K562 (cell line): ENCODE data around the gene PKP1. TPM values are rescaled to one million over a fixed set of nuclear protein-coding genes. Genes with fewer than 3 reads are reported as not detected.

Experiments used
- ARID2 ChIP-seq: fragments of 450-650 bp; IDR thresholded peaks from 2 replicates; pipeline ENCODE4 v1.6.1; 2017; ENCODE audit warnings: antibody characterized with exemption, mild to moderate bottlenecking
- C11orf30 ChIP-seq: fragments of 450-650 bp; IDR thresholded peaks from 2 replicates; pipeline ENCODE4 v1.6.1; 2016; ENCODE audit warnings: low read depth, mild to moderate bottlenecking
- CBFB ChIP-seq: sonication (generic); formaldehyde crosslinking; IDR thresholded peaks from 2 replicates; pipeline ENCODE4 v1.4.0; 2020; ENCODE audit warnings: mild to moderate bottlenecking, missing genetic modification reagents
- CTCF ChIP-seq, 3 experiments: IDR thresholded peaks in 2 of 3; conservative IDR thresholded peaks in 1 of 3; 2 replicates each; pipeline ENCODE4 v1.5.1; 2011 to 2012; ENCODE audit warnings: low read length in 3 of 3, mild to moderate bottlenecking in 3 of 3, control low read depth in 2 of 3, improper control_type of control experiment in 1 of 3, inconsistent platforms in 1 of 3, low read depth in 1 of 3, mixed read lengths in 1 of 3, moderate library complexity in 1 of 3; ENCODE audit not compliant: insufficient read depth in 2 of 3
- JUND ChIP-seq, 2 experiments: IDR thresholded peaks; 2 replicates in 1 of 2; 3 replicates in 1 of 2; pipeline ENCODE4 v1.6.1; 2011; ENCODE audit warnings: borderline replicate concordance in 2 of 2, low read depth in 2 of 2, low read length in 2 of 2, improper control_type of control experiment in 1 of 2, missing biosample characterization in 1 of 2, missing genetic modification characterization in 1 of 2, missing genetic modification reagents in 1 of 2
- MAZ ChIP-seq, 2 experiments: fragments of 450-650 bp in 1 of 2; sonication (generic) in 1 of 2; formaldehyde crosslinking; IDR thresholded peaks in 1 of 2; conservative IDR thresholded peaks in 1 of 2; 2 replicates each; pipeline versions ENCODE4 v1.4.0 to v1.5.0; 2020; ENCODE audit warnings: mild to moderate bottlenecking in 1 of 2, missing genetic modification reagents in 1 of 2
- MTA1 ChIP-seq: fragments of 450-650 bp; IDR thresholded peaks from 2 replicates; pipeline ENCODE4 v1.6.1; 2017; ENCODE audit warnings: borderline replicate concordance
- RB1 ChIP-seq: fragments of 450-650 bp; IDR thresholded peaks from 2 replicates; pipeline ENCODE4 v1.6.1; 2017; ENCODE audit warnings: low read depth, mild to moderate bottlenecking
- SMC3 ChIP-seq: conservative IDR thresholded peaks from 2 replicates; pipeline ENCODE4 v1.6.1; 2011; ENCODE audit warnings: low read depth, low read length, improper control_type of control experiment; ENCODE audit not compliant: insufficient read depth
- ZFP36 ChIP-seq: fragments of 150-350 bp; IDR thresholded peaks from 2 replicates; pipeline ENCODE4 v1.6.1; 2018; ENCODE audit warnings: low read length, low read depth; ENCODE audit not compliant: partially characterized antibody
- polyA plus RNA-seq, 8 experiments: library from polyadenylated mRNA; depleted of rRNA in 4 of 8; stranded (reverse) in 5 of 8; unstranded in 3 of 8; fragments of >200 nt; fragmentation: Nextera tagmentation in 2 of 8; fragmentation: Illumina TruSeq in 1 of 8; extraction: Ambion mirVana in 2 of 8; extraction: Trizol in 1 of 8; gene quantifications; 2 replicates each; pipeline versions ENCODE4 v1.2.1 to v1.2.3, GENCODE V29; 2011 to 2014; ENCODE audit warnings: inconsistent platforms in 1 of 8, missing spikeins in 1 of 8
- total RNA-seq, 7 experiments: library from RNA; depleted of rRNA in 6 of 7; stranded (reverse); fragments of >200 nt in 6 of 7; fragmentation: Illumina TruSeq in 2 of 7; extraction: Trizol in 2 of 7; gene quantifications; 2 replicates each; pipeline versions ENCODE4 v1.2.1 to v1.2.3, GENCODE V29; 2011 to 2021; ENCODE audit warnings: low replicate concordance in 1 of 7
- TF ChIP-seq, protein P1 (sequence below): fragments of 200-800 bp; sonication (Bioruptor generic); IDR thresholded peaks from 2 replicates; pipeline ENCODE4 v1.6.1; 2017; ENCODE audit warnings: missing genetic modification characterization, missing compliant biosample characterization
- TF ChIP-seq, protein P2 (sequence below), 2 experiments: fragments of 450-650 bp; IDR thresholded peaks; 2 replicates each; pipeline ENCODE4 v1.6.1; 2018; ENCODE audit warnings: mild to moderate bottlenecking in 2 of 2, low read depth in 1 of 2; ENCODE audit not compliant: partially characterized antibody in 2 of 2

The PKP1 gene
- total and polyA plus RNA-seq, 9 of the 15 experiments (the other 6 are each of a cell fraction or from before 2014, with no cell fraction given), result not detected

GRCh38 chr1:201361652-201362504 is 78.6 kb downstream of the PKP1 start (continued):
- no peak for TF ChIP-seq MTA1
- TF ChIP-seq ARID2, result peak; percentile 82; the same call in 1 of the 2 replicates
- peak; percentile 47; the same call in 1 of the 2 replicates for TF ChIP-seq RB1
- TF ChIP-seq CTCF (IDR thresholded peaks at IDR 0.05 in 2 of 3, conservative IDR thresholded peaks at IDR 0.05 in 1 of 3; ENCODE audit: insufficient read depth in 2 of 3, low read depth in 1 of 3, low read length in 3 of 3), result peak; percentile 86 to 91 (median 89)
- TF ChIP-seq MAZ (CRISPR knock-in tag; conservative IDR thresholded peaks at IDR 0.05 in 1 of 2, IDR thresholded peaks at IDR 0.05 in 1 of 2), result peak in 1 of 2 experiments; percentile 52; a peak in 2 of 4 replicates
- peak; percentile 72; the same call in 1 of the 2 replicates for TF ChIP-seq CBFB (CRISPR knock-in tag)
- TF ChIP-seq ZFP36, result peak; percentile 8
- TF ChIP-seq JUND (IDR thresholded peaks at IDR 0.05; ENCODE audit: borderline replicate concordance, low read depth, low read length), result 0 out of 2 replicates have a peak, but pooled peaks have one; percentile 15
- no peak for TF ChIP-seq JUND (tag; IDR thresholded peaks at IDR 0.05; ENCODE audit: borderline replicate concordance, low read depth, low read length)
- TF ChIP-seq SMC3, result peak; percentile 92
- TF ChIP-seq, protein P1, sequence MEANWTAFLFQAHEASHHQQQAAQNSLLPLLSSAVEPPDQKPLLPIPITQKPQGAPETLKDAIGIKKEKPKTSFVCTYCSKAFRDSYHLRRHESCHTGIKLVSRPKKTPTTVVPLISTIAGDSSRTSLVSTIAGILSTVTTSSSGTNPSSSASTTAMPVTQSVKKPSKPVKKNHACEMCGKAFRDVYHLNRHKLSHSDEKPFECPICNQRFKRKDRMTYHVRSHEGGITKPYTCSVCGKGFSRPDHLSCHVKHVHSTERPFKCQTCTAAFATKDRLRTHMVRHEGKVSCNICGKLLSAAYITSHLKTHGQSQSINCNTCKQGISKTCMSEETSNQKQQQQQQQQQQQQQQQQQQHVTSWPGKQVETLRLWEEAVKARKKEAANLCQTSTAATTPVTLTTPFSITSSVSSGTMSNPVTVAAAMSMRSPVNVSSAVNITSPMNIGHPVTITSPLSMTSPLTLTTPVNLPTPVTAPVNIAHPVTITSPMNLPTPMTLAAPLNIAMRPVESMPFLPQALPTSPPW, result peak; percentile 33; the same call in 1 of the 2 replicates
- TF ChIP-seq C11orf30, result no peak
- TF ChIP-seq, protein P2, sequence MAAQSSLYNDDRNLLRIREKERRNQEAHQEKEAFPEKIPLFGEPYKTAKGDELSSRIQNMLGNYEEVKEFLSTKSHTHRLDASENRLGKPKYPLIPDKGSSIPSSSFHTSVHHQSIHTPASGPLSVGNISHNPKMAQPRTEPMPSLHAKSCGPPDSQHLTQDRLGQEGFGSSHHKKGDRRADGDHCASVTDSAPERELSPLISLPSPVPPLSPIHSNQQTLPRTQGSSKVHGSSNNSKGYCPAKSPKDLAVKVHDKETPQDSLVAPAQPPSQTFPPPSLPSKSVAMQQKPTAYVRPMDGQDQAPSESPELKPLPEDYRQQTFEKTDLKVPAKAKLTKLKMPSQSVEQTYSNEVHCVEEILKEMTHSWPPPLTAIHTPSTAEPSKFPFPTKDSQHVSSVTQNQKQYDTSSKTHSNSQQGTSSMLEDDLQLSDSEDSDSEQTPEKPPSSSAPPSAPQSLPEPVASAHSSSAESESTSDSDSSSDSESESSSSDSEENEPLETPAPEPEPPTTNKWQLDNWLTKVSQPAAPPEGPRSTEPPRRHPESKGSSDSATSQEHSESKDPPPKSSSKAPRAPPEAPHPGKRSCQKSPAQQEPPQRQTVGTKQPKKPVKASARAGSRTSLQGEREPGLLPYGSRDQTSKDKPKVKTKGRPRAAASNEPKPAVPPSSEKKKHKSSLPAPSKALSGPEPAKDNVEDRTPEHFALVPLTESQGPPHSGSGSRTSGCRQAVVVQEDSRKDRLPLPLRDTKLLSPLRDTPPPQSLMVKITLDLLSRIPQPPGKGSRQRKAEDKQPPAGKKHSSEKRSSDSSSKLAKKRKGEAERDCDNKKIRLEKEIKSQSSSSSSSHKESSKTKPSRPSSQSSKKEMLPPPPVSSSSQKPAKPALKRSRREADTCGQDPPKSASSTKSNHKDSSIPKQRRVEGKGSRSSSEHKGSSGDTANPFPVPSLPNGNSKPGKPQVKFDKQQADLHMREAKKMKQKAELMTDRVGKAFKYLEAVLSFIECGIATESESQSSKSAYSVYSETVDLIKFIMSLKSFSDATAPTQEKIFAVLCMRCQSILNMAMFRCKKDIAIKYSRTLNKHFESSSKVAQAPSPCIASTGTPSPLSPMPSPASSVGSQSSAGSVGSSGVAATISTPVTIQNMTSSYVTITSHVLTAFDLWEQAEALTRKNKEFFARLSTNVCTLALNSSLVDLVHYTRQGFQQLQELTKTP (IDR thresholded peaks at IDR 0.05; ENCODE audit: low read depth in 1 of 2, partially characterized antibody in 2 of 2), result no peak
- TF ChIP-seq, all 486 proteins: peak for 15
